PC-3 (cell line): ENCODE measurements around the gene ZFYVE28. TPM values are rescaled to one million over a fixed set of nuclear protein-coding genes. Genes with fewer than 3 reads are reported as not detected.

Experiments
- ATAC-seq: fragments of 200-7000 bp; cut with Tn5 transposase; 2 replicates; pipeline ENCODE4 v1.9.1; 2020; ENCODE audit warnings: mild to moderate bottlenecking, moderate library complexity
- BruUV-seq: library from RNA; stranded (reverse); fragments of 400-500 nt; replicated peaks from 2 replicates; lab custom pipeline; 2021; lab: Mats Ljungman, UMichigan
- CTCF ChIA-PET: fragments of 300-600 bp; sonication (Branson Sonifier 250); formaldehyde crosslinking; loops from one replicate; lab custom pipeline; 2022; ENCODE audit warnings: antibody characterized with exemption; lab: Charles Lee
- POLR2A ChIA-PET: fragments of 300-600 bp; sonication (Branson Sonifier 250); formaldehyde crosslinking; loops from one replicate; lab custom pipeline; 2022; ENCODE audit warnings: antibody characterized with exemption; ENCODE audit not compliant: unreplicated experiment; lab: Charles Lee
- DNase-seq: peaks from one replicate; pipeline ENCODE4 v3.0.0-alpha.2; 2015
- H2AFZ ChIP-seq: fragments of 300-600 bp; sonication (generic); 2 replicates; pipeline ENCODE4 v1.6.0; 2016; ENCODE audit warnings: antibody characterized with exemption, low read length
- H3F3A ChIP-seq: fragments of 300-600 bp; sonication (generic); one replicate; pipeline ENCODE4 v1.6.0; 2017; ENCODE audit warnings: antibody characterized with exemption, low read length, control low read depth, mild to moderate bottlenecking; ENCODE audit not compliant: unreplicated experiment
- H3K27ac ChIP-seq: fragments of 300-600 bp; sonication (generic); 2 replicates; pipeline ENCODE4 v1.5.1; 2016; ENCODE audit warnings: mild to moderate bottlenecking, low read length
- H3K27me3 ChIP-seq: fragments of 300-600 bp; sonication (generic); 2 replicates; pipeline ENCODE4 v1.6.1; 2016; ENCODE audit warnings: low read length, mixed read lengths
- H3K36me3 ChIP-seq: fragments of 300-600 bp; sonication (generic); 2 replicates; pipeline ENCODE4 v1.6.1; 2016; ENCODE audit warnings: low read depth, mixed run types, low read length, mixed read lengths
- H3K4me1 ChIP-seq: fragments of 300-600 bp; sonication (generic); 2 replicates; pipeline ENCODE4 v1.5.1; 2016; ENCODE audit warnings: low read length; ENCODE audit not compliant: insufficient read depth
- H3K4me2 ChIP-seq: fragments of 300-600 bp; sonication (generic); 2 replicates; pipeline ENCODE4 v1.6.0; 2016; ENCODE audit warnings: low read length
- H3K4me3 ChIP-seq: fragments of 300-600 bp; sonication (generic); 2 replicates; pipeline ENCODE4 v1.5.1; 2016; ENCODE audit warnings: mild to moderate bottlenecking, low read length, mixed read lengths
- H3K79me2 ChIP-seq: fragments of 300-600 bp; sonication (generic); 2 replicates; pipeline ENCODE4 v1.6.1; 2017; ENCODE audit warnings: low read length, mixed read lengths
- H3K9ac ChIP-seq: fragments of 300-600 bp; sonication (generic); 2 replicates; pipeline ENCODE4 v1.6.0; 2016; ENCODE audit warnings: mild to moderate bottlenecking, low read length
- H3K9me2 ChIP-seq: fragments of 300-600 bp; sonication (generic); replicated peaks from 2 replicates; pipeline ENCODE4 v1.6.1; 2016; ENCODE audit warnings: mixed run types, low read length, mixed read lengths
- H3K9me3 ChIP-seq: fragments of 300-600 bp; sonication (generic); 2 replicates; pipeline ENCODE4 v1.6.1; 2016; ENCODE audit warnings: low read length, mixed read lengths
- H4K20me1 ChIP-seq: fragments of 300-600 bp; sonication (generic); 2 replicates; pipeline ENCODE4 v1.6.1; 2016; ENCODE audit warnings: low read length, mixed read lengths
- CTCF ChIP-seq: fragments of 300-600 bp; sonication (generic); conservative IDR thresholded peaks from 2 replicates; pipeline ENCODE4 v1.5.1; 2017; ENCODE audit warnings: antibody characterized with exemption, low read depth, mild to moderate bottlenecking, low read length
- EZH2 ChIP-seq: fragments of 300-600 bp; sonication (generic); IDR thresholded peaks from one replicate; pipeline ENCODE4 v1.6.1; 2017; ENCODE audit warnings: antibody characterized with exemption, mild to moderate bottlenecking, low read length; ENCODE audit not compliant: unreplicated experiment
- EZH2phosphoT487 ChIP-seq: fragments of 300-600 bp; sonication (generic); IDR thresholded peaks from 2 replicates; pipeline ENCODE4 v1.6.1; 2018; ENCODE audit warnings: mild to moderate bottlenecking, antibody characterized with exemption, low read length, borderline replicate concordance
- intact Hi-C: fragments of 100-400 bp; cut with micrococcal nuclease; formaldehyde crosslinking; loops from 2 replicates; pipeline ENCODE4 v1.9.0; 2023
- total RNA-seq: library from RNA; depleted of rRNA; stranded (reverse); fragments of >200 nt; gene quantifications from 2 replicates; pipeline ENCODE4 v1.2.3, GENCODE V29; 2014

ZFYVE28 gene
- total RNA-seq, 1 experiment from 2014 or later, result 8.0 TPM

- Histone ChIP-seq H3K9me3 (no peaks in the 10 kb centered on the region), H3K4me3 (no peak overlapping the region), H3K4me1 (no peaks in the 10 kb centered on the region), H3K27me3 (no peaks in the 10 kb centered on the region), H4K20me1 (no peaks in the 10 kb centered on the region), H2AFZ (no peak overlapping the region), H3F3A (no peaks in the 10 kb centered on the region), H3K27ac (no peak overlapping the region), H3K9me2 (no peaks in the 10 kb centered on the region), H3K79me2 (no peaks in the 10 kb centered on the region), H3K36me3 (no peaks in the 10 kb centered on the region; the same call in 1 of the 2 replicates), H3K4me2 (no peak overlapping the region), H3K9ac (no peak overlapping the region)
- intact Hi-C loops, result no loop called here
- CTCF ChIA-PET, result no interaction called here
- DNase-seq (no peak), ATAC-seq (no peak)
- TF ChIP-seq CTCF (no peak), EZH2 (no peak), EZH2phosphoT487 (no peak)
- BruUV-seq, result no TSS peak
- POLR2A ChIA-PET, result no interaction called here
Measured at GRCh38 chr4:2438822-2439718, 20.6 kb upstream of the ZFYVE28 start.

- no peak for ATAC-seq
- ChIA-PET CTCF (no interaction called here), POLR2A (no interaction called here)
- no TSS peak for BruUV-seq
- Histone ChIP-seq H3K4me3 (no peak overlapping the region), H2AFZ (no peak overlapping the region), H3F3A (no peaks in the 10 kb centered on the region), H3K36me3 (no peaks in the 10 kb centered on the region; the same call in 1 of the 2 replicates), H3K27me3 (no peaks in the 10 kb centered on the region), H3K79me2 (no peaks in the 10 kb centered on the region), H4K20me1 (no peaks in the 10 kb centered on the region), H3K4me2 (no peak overlapping the region), H3K9ac (no peak overlapping the region), H3K9me3 (no peaks in the 10 kb centered on the region), H3K4me1 (peaks cover 6% of the 10 kb centered on the region; the same call in 1 of the 2 replicates), H3K27ac (no peak overlapping the region), H3K9me2 (no peaks in the 10 kb centered on the region)
- intact Hi-C loops, result no loop called here
- no peak for DNase-seq
- TF ChIP-seq EZH2 (no peak), EZH2phosphoT487 (no peak), CTCF (no peak)
Measured at GRCh38 chr4:2437475-2438215, 19.2 kb upstream of the ZFYVE28 start.
